NOMO-1 (cell line): ENCODE data around the gene BHLHE23.

Experiments
- DNase-seq, 2 experiments: peaks; one replicate each; lab custom pipeline; 2025; ENCODE audit not compliant: unreplicated experiment in 2 of 2; lab: John Stamatoyannopoulos, UW

BHLHE23 gene

DNA sequence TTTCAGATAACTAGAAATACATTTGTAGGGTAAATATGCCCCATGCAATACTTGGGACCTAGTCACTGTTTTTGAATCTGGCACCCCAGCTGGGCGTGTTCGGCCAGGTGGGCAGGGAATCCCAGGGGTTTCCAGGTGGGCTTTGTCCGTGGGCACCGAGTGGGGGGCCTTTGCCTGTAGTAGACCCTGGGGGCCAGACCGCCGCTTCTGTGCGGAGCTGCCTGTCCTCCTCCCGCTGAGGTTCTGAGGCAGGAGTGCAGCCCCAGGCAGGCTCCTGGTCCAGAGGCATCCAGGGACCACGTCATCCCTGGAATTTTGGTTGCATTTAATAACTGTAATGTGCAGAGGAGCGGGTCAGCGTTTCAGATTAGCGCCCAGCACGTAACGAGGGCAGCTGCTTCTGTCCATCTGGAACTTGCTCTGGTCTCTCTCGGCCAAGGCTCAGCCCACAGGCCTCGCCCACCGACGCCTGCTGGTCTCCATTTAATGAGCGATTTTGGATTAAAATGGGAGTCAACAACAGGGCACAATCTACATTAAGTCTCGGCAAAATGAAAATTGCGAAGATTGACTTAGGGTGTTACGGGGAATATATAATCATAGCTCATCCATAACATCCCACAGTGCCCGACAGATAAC is 12.8 kb downstream of the BHLHE23 start:
- no peak for DNase-seq

DNA sequence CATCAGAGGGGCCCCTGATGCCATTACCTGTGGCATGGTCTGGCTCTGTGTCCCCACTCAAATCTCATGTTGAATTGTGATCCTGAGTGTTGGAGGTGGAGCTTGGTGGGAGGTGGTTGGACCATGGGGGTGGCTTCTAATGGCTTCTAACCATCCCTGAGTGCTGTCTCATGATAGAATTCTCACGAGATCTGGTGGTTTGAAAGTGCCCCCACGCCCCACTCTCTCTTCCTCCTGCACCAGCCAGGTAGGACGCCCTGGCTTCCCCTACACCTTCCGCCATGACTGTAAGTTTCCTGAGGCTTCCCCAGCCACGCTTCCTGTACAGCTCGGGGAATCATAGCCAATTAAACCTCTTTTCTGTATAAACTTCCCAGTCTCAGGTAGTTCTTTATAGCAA is 14.9 kb downstream of the BHLHE23 start:
- no peak for DNase-seq

DNA sequence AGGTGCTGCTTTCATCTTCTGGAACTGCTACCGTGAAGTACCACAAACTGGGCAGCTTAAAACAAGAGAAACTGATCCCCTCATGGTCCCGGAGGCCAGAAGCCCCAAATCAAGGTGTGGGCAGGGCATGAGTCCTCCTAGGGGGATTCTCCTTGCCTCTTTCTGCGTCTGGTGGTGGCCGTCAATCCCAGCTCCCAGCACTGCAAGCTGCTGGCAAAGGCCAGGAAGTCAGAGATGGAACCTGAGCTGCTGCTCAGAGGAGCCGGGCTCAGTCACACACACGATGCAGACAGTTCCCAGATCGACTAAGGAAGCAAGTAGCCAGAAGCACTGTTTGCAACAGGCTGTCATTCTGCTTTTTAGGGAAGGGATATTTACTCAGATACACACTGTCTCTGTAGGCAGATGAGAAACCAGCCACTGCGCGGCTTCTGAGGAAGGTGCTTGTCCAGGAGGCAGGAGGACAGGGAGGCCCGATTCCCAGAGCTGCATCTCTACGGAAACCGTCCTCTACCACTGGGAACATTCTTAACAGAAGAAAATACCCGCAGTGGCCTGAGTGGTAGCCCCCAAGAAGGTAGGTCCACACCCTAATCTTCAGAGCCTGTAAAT is 15.5 kb downstream of the BHLHE23 start:
- DNase-seq = no peak

DNA sequence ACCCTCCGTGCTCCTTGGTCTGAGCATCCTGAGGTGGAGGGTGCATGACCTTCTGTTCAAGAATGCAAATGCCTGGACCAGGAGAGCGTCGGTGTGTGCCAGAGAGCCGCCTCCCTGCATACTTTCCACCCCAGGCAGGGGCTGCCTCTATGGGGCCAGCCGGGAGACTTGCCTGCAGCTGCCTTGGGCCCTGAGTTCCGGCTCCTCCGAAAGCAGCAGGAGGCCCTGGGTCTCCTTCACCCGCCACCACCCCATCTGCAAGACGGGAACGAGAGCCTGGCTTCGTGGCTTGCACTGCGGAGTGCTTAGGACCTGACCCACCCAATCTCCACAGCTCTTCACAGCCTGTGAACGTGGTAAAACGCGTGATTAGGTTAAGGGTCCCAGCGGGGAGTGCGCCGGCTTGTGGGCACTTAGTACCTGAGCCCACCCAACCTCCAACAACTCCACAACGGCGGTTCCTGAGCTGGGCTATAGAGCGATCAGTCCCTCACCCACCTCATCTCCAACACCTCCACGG is 16.4 kb downstream of the BHLHE23 start:
- DNase-seq = no peak

DNA sequence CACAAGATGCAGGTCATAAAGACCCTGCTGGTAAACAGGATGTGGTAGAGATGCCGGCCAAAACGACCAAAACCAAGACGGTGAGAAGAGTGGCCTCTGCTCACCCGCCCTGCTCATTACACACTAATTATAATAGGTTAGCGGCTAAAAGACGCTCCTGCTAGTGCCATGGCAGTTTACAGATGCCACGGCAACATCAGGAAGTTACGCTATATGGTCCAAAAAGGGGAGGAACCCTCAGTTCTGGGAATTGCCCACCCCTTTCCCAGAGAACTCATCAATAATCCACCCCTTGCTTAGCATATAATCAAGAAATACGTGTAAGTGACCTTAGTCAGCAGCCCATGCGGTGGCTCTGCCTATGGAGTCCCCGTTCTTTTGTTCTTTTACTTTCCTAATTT is 17.6 kb downstream of the BHLHE23 start:
- peak in 1 of 2 experiments; percentile 10 for DNase-seq

DNA sequence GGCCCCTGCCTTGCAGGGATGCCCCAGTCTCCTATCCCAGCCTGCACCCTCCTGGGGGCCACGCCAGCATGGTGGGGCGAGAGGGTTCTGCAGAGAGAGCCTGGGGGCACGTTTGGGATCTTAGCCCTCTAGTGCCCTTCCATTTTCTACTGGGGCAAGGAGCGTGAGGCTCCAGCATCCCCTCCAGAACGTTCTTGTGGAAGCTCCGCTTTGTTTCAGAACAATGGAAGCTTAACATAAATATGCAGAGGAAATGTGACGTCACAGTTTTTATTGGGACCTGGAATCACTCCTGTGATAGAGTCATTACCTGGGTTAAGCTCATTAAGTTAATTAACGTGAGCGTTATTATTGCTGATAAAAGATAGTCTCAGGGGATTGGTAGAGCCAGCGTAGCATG is 19.6 kb downstream of the BHLHE23 start:
- no peak for DNase-seq

DNA sequence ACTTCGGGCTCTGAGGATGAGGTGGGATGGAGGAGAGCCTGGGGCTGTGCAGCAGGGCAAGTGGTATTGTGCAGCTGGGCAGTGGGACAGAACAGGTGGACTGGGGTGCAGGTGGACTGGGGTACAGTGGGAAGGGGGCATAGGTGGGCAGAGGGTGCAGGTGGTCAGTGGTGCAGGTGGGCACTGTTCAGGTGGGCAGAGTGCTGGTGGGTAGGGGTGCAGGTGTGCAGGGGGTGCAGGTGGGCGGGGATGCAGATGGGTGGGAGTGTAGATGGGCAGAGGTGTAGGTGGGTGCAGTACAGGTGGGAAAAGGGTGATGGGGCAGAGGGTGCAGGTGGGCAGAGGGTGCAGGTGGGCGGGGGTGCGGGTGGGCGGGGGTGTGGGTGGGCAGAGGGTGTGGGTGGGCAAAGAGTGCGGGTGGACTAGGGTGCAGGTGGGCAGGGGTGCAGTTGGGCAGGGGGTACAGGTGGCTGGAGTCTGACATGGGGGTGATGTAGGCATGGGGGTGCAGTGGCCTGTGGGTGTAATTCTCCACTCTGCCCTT is 20.4 kb downstream of the BHLHE23 start:
- no peak for DNase-seq

DNA sequence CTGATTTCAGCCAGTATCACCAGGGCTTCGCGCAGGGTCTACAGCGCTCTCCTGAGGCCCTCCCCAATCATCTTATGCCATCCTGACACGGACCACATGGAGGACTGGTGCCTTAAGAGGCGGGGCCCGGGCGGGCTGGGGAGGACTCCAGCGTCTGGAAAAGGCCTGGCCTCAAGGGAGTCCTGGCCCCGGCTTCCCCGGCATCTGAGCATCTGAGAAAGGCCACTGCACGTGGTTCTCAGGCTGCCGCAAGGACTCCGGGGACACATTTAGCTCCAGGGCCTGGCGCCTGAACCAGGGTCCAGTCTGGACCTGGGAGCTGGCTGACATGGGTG is 21.4 kb downstream of the BHLHE23 start:
- DNase-seq = no peak

DNA sequence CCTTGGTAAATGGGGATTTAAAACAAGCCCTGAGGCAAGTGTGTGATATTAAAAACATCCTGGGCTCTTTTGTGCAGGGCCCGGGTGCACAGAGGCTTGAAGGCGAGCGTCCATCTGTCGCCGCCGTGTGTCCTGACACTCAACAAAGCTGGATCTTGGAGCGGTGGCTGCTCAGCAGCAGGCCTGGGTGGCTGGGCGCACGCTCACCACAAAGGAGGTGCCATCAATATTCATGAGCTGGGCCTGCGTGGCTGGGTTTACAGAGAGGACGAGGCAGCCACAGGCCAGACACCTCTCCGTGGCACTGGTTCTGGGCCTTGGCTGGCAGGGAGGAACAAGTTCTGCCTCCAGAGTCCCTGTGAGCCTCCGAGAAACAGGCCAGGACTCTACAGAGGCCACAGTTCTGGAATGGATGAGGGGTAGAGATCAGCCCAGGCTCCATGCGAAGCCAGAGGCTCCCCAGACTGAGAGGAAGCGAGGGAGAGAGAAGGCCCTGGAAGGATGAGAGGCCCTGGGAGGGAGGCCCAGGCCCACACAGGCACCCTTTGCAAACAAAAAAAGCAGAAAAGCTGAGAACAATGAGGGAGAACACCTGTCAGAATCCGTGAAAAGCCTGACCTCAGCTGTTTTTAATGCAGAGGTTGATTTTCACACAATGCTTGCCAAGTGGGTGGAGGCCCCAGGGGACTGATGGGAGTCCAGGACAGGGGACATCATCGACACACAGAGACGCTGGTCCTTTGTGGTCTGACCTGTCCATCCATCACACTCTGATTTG is 21.9 kb downstream of the BHLHE23 start:
- no peak for DNase-seq

DNA sequence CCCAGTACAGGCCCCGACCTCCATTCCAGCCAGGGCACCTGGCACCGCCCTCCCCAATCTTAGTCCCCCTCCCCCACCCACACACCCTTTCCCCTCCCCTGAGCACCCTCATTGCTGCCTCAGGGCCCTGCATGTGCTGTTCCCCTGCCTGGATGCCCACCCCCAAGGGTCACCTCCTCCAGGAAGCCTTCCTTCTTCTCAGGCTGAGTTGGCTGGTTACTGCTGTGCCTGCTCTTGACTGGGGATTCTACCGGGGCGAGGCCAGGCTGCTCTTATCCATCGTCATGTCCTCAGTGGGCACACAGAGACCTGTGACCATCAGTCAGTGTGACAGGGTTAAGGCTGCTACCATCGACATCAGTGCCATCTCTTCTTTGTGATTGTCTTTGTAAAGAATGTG is 23.6 kb downstream of the BHLHE23 start:
- no peak for DNase-seq

DNA sequence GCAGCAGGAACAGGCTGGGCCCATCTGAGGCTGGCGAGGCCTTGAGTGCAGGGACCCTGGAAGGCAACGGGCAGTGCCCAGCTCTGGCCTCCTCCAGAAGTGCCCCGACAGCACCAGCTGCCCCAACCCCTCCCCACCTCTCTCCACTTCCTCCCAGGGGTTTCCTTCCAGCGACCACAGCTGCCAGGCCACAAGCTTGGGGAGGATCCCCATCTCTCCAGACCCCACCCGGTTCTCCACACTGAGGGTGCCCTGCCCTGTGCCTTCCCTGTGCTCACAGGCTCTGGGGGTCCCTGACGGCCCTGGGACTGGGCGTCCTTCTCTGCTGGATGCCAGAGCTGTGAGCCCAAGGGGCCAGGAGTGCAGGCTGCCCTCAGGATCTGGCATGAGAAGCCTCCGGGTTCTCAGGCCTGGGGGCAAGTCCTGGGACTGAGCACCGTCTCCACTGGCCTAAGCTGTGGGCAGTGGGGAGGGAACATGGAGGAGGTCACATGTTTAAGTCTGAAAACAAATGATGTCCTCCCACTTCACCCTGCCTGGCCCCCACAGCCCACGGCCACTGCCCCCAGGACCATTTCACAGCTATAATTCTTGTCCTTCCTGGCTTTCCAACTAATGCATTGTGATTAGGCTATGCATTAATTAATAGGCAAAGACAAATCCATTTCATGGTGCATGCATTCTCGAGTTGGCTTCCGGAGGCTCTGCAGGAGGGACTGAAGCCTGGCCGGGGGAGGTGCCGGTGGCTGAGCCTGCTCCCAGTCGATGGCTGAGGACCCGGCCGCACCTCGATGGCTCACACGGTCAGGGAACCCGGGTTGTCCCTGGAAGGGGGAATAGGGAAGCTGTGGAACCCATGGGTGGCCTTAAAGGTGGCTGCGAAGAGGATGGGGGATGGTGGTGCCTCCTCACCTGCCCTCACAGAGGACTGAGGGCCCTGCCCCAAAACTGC is 24.4 kb downstream of the BHLHE23 start:
- DNase-seq = peak in 1 of 2 experiments; percentile 7

DNA sequence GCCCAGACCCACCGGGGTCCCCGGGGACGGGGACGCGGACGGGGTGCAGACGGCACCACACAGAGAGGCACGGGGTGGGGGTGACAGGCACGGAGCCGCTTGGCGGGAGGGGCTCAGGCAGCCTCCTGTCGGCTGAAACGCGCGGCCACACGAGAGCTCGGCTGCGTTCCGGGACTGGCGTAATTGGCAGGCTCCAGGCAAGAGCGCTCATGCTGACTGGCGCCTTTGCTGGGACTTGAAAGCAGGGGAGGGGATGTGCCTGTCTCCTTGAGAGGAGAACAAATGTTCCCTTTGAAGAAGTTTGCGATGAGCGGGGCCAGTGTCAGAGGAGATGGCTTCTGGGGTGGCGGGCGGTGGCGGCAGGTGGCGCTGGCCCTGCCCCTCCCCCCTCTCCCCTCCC is 25.8 kb downstream of the BHLHE23 start:
- DNase-seq = peak; percentile 9 to 32

DNA sequence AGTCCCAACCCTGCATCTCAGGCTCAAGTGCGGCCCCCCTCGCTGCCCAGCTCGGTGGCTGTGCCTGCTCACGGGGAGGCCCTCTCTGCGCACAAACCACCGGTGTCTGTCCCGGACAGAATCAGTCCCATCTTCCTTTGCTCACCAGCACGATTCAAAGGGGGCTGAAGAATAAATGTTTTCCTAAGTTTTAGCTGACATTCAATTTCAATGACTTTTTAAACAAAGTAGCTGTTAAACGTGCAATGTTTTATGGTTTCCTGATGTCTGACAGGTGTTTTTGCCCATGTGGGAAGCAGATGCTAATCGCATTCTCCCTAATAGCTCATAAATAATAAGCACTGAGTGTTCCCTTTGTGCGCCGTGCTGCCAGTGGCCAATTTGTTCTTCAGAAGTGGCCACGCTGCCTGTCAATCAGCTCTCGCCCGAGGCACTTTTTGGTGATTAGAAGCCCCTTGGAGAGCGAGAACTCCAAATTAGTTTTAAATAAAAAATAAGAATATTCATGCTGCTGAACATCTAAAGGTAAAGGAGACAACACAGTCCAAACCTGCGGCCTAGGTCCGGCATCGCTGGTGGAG is 26.3 kb downstream of the BHLHE23 start:
- no peak for DNase-seq

DNA sequence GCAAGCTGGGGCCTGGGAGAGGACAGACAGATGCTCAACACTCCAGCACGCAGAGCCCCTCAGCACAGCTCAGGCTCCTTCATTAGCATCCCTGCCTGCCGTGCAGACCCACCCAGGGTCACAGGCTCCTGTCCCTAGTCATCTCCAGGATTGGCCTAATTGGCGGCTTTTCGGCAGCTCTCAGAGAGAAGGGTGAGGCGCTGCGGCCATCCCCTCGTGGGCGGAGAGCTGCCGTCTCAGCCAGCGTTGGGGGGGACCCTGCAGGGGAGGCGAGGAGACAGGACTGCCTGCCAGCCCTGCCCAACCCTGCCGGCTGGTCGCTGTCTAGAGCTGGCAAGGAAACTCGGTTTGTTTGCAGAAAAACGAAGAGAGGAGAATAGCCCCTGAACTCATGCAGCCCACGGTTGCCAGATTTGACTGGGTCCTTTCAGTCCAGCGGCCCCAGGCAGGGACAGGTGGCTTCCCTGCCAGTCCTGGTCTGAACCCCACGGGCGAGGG is 26.8 kb downstream of the BHLHE23 start:
- DNase-seq = no peak

DNA sequence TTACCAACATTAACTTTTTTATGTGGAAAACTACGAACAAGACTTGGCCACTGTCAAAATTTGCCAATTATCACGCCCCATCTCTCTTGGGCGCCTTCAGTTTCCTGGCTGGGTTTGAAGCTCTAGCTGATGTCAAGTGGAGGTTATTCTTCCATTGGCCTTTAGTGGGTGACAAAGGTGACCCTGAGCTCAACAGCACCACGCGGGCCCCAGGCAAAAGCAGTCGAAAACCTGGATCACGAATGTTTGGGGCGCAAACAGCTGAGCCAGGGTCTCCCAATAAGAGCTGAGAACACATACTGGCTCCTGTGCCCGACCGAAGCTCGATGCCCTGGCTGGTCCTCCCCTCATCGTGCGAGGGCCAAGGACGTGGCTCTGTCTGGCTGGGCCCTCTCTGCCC is 27.5 kb downstream of the BHLHE23 start:
- no peak for DNase-seq

DNA sequence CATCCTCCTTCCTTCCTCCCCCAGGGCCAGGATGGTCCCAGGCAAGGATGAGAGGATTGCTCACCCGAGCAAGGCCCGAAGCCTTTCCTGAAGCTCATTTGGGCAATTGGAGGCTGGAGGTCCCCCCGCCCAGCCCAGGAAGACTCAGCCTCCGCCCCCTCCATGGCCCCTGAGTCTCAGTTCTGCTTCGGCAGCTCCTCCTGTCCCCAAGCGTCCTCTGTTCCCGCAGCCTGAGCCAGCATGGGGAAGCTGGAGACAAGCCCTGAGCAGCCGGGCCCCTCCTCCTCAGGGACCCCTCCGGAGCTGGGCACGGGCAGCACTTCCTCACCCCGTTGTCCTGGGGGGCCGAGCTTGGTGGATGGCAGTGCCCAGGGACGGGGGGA is 28.2 kb downstream of the BHLHE23 start:
- peak; percentile 29 to 36 for DNase-seq

DNA sequence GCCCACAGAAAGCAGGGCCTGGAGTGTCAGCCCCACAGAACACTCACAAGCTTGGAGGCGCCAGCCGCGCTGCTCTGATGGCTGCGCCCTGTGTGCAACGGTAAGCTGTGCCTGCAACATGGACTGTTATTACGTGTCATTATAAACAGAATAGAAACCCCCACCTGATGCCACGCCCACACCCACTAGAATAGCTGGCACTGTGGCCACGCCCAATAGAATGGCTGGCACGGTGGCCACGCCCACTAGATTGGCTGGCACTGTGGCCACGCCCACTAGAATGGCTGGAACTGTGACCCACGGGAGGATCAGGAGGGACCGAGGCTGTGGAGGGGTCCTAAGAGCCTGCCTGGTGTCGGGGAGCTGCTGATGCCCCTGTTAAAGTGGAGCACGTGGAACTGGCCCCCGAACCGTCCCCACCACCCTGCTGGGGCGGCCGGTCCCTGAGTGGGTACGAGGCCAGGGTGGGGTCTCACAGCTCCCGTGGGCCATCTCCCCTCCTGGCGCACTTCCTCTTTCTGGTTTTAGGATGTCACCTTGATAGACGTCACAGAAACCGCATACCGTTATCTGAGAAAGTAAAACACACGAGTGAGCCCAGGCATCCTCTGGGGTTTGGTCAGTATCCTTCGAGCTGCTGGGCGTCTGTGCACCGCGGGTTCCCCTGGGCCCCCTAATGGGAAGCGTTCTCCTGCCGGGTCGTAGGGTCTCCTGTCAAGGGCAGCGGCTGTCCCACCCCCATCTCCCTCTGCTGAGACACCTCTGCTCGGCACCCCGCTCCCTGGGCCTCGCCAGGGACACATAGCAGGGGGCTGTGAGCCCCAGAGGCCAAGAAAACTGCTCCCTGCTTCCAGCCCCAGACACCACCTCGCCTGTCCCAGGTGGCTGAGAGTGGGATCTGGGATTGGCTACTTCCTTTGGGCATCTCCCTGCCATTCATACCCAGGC is 28.9 kb downstream of the BHLHE23 start:
- DNase-seq = peak in 1 of 2 experiments; percentile 10

DNA sequence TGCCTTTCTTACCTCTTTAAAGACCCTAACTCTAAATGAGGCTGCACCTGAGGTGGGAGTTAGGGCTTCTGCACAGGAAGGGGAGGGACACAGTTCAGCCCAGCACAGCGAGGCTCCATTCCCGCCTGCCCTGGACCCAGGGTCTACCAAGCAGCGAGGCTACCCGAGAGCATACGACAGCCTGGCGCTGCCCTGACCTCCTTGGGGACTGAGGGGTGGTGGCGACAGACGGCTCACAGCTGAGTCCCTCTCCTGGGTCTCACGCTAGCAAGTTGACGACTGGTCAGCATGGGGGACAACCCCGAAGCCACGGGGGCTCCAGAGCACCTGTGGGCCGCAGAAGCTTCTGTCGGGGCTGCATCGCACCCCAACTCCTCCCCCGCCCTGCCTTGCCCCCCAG is 29.9 kb downstream of the BHLHE23 start:
- DNase-seq = no peak
